OCI-LY7 (cell line): ENCODE results near the gene ADD2.

Experiments
- EZH2phosphoT487 ChIP-seq: fragments of 200-600 bp; sonication (generic); IDR thresholded peaks from 2 replicates; pipeline ENCODE4 v1.6.1; 2018; ENCODE audit warnings: low read depth, borderline replicate concordance, mild to moderate bottlenecking, mixed run types, antibody characterized with exemption, low read length, moderate library complexity, mixed read lengths
- TF ChIP-seq, protein P1 (sequence below): fragments of 200-600 bp; sonication (generic); conservative IDR thresholded peaks from 2 replicates; pipeline ENCODE4 v1.5.1; 2014; ENCODE audit warnings: mild to moderate bottlenecking, antibody characterized with exemption, low read length, moderate library complexity, mixed read lengths

DNA sequence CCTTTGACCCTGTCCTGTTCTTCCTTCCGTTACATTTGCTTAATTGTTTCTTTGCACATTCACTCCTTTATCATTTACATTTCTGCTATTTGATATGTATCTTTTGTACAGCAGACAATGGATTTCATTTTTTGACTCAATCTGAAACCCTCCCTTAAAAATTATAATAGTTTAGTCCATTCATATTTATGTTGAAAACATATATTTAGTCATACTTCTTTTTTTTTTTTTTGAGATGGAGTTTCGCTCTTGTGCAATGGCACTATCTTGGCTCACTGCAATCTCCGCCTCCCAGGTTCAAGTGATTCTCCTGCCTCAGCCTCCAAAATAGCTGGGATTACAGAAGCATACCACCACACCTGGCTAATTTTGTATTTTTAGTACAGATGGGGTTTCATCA, 119.0 kb downstream of the ADD2 start:
- TF ChIP-seq, protein P1, sequence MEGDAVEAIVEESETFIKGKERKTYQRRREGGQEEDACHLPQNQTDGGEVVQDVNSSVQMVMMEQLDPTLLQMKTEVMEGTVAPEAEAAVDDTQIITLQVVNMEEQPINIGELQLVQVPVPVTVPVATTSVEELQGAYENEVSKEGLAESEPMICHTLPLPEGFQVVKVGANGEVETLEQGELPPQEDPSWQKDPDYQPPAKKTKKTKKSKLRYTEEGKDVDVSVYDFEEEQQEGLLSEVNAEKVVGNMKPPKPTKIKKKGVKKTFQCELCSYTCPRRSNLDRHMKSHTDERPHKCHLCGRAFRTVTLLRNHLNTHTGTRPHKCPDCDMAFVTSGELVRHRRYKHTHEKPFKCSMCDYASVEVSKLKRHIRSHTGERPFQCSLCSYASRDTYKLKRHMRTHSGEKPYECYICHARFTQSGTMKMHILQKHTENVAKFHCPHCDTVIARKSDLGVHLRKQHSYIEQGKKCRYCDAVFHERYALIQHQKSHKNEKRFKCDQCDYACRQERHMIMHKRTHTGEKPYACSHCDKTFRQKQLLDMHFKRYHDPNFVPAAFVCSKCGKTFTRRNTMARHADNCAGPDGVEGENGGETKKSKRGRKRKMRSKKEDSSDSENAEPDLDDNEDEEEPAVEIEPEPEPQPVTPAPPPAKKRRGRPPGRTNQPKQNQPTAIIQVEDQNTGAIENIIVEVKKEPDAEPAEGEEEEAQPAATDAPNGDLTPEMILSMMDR, result no peak
- no peak for TF ChIP-seq EZH2phosphoT487
